Stimulated activated CD4-positive, alpha-beta T cell treated with anti-CD3 and anti-CD28 coated beads, Interleukin-1b, Interleukin-23, amount 100 ng/mL, for 4 hours (primary cell): ENCODE measurements around the gene NFKBIE.
A peak's percentile ranks its signal among the peaks of the same experiment; 100 is the strongest.

Source experiments
- DNase-seq, 2 donors: peaks; one replicate each; pipeline ENCODE4 v3.0.0-alpha.2; 2020; ENCODE audit warnings: low read depth in 2 of 2

The NFKBIE gene

DNA sequence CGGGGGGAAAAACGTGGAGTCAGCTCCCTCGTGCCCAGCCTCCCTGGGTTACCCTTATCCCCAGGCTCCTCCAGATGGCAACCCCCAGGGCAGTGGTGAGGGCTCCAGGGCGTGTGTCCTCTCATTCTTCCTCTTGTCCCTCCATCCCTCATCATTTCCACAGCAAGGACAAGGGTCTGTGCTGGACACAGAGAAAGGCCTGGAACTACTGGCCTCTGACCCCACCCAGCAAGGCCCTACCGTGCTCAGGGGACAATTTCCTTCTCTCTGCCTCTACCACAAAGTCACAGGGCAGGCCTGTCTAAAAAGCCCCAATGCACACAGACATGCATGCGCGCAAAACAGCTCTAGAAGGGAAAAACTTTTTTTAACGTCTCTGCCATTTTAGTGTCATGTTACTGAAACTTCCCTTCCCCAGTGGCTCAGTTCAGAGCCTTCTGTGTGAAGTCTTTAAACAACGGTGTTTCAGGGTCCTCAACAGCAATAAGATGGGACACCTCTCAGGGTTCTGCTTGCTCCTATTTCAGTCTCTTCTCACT lies 7.0 kb downstream of the NFKBIE start:
- no peak for DNase-seq

DNA sequence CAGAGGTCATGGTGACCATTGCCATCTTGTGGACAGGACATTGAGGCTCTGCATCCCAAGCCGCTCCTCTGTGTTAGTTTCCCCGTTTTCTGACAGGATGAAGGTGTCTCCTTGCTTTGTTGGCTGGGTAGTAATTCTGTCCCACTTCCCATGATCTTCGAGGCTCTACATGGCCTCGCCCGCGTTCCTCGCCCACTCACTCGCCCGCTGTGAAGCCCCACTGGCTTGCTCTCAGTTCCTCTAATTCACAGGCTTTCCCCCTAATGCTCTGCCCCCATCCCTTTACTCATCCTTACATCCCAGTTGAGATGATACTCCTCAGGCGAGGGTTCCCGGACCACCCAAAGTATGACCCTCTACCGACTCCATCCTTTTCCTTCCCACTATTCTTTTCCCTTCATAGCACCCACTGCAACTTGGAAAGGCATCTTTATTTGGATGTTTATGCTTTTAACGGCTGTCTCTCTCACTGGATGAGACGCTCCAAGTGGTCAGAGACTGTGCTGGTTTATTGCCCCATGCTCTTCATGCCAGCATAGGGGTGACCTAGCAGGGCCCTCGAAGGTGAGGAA lies 7.5 kb downstream of the NFKBIE start:
- no peak for DNase-seq

DNA sequence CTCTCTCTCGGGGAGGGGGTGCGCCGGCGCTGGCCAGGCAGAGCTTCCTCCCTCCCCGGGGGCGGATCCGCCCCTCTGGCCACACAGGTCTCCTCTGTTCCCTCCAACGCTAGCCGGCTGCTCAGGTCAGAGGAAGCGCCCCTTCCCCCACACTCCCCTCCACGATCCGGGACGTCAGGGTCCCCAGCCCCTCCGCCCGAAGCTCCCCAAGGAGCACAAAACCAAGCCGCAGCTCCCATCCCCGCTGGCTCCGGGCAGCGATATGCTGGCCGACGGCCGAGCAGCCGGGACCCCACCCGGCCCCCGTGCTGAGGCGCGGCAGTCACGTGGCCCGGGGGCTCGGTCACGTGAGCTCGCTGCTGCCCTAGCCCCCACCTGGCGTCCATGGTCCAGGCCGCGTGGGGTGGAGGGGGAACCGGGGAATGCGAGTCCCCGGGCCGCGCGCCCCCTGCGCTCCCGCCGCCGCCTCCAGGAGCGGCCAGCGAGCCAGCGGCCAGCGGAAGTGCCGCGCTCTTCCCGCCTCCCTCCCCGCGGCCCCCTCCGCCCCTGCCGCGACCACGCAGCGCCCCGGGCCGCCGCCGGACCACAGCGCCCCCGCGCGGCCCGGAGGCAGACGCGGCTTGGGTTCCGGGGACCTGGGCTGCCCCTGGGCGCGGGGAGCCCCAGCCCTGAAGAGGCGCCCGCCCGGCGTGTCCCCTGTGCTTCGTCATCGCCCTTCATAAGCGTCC lies 8.2 kb downstream of the NFKBIE start, which contains the start of gene SLC35B2:
TSS of gene SLC35B2 (minus strand) at position 504 of the 728 bp plus-strand sequence. CDS start at position 386, 118 bp downstream.
- DNase-seq, result peak in 1 of 2 donors; percentile 64

DNA sequence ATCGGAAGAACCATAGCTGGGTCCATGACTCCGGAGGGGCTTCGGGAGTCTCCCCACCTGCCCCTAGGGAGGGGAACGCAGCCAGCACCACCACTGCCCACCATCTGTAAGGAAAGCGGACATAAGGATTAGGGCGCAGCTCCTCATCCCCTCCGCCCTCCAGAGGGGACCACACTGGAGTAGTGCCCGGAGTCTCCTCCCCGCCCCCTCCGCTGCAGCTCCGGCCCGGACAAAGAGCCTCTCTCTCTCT lies 8.7 kb downstream of the NFKBIE start:
- no peak for DNase-seq

DNA sequence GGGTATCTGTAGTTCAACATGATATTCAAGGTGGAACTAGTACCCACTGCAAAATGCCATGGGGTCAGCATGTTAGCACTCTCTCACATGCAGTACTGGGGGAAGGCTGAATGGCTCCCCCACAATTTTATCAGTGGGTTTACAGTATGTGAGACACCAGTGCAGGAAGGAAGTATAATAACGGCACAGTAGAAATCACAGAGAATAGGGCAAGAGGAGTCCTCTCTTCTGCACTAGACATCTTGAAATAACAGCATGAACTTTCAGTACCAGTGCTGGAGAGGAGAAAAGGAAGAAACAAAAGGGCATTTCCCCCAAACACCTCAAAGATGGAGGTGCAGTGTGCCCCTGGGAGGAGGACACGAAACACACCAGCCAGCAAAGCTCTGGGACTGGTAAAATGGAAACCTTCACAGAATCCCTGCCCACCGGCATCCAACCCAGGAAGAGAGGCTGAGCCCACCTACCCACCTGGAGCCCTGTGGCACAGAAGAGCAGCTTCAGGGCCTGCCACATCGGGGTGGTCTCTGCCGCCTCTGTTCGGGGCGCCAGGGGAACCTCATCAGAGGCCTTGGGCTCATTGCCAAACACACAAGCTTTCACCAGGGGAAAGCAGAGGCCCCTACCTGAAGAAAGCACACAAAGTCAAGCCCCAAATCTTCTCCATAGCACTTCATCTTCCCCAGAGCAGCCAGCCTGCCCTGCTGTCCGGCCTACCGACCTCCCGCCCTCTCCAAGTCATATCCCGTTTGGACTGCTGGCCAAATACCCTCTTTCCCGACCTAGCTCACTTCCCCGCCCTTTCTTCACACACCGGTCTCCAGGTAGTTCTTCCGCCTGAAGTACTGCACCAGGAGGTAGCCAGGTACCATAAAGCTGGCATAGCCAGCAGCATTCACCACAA lies 9.2 kb downstream of the NFKBIE start:
- DNase-seq, result no peak

DNA sequence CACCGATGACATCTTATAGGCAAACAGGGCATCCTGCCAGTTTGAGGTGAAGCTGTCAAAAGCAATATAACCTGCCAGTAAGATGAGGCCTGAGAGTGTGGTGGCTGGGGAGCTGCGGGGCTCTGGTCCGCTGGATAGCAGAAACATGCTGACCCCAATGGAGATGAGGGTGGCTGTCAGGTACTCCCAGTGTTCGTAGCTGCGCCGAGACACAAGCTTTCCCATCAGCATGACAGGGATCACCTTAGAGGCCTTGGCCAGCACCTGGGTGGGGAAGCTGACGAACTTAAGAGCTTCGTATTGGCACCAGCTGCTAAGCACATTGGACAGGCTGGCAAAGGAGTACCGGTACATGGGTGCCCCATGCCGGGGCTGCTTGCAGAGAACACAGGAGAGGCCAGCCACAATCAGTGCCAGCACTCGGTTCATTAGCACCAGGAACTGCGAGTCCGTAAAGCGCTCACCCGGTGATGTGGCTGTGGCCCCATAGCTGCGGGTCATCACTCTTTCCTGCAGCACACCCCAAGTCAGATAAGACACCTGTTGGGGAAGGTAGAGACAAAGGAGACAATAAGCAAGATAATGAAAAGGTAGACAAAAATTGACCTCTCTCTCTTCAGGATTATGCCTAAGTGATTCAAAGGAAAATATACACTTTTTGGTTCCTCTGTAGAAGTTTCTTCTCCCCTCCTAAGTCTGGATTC lies 10.1 kb downstream of the NFKBIE start:
- DNase-seq, result no peak

DNA sequence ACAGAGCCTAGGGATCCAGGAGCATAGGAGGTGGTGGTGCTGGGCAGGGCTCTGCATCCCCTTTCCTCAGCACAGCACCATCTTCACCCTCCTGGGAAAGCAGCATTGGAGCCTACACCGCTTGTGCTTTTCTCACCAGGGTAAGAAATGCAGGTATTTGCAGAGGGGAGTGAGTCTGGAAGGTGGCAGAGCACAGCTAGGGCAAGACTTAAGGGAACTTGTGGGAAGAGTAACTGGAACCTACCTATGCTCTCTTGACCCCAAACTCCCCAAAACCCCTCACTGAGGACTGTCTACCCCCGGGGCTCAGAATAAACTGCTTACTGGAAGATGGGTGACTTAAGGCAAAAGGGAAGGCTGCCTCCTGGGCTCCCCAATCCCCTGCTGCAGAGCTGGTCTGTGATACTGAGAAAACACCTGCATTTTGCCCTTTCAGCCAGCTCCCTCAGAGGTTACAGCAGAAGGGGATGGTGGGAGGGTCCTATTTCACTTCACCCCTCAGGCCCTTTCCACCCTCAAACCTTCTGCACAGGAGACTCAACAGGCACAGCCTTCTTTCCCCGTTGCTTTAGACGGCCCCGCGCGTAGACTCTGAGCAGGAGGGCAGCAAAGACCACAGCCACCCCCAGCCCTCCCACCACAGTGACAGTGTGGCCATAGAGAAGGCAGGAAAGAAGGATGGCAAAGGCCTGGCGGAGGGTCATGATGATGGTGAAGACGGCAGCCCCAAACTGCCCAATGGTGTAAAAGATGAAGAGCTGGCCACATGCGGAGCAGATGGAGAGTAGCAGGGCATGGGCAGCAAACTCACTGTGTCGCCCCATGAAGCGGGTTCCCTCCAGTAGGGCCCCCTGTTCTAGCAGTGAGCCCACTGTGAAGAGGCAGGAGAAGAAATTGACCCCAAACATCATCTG lies 10.9 kb downstream of the NFKBIE start:
- no peak for DNase-seq

DNA sequence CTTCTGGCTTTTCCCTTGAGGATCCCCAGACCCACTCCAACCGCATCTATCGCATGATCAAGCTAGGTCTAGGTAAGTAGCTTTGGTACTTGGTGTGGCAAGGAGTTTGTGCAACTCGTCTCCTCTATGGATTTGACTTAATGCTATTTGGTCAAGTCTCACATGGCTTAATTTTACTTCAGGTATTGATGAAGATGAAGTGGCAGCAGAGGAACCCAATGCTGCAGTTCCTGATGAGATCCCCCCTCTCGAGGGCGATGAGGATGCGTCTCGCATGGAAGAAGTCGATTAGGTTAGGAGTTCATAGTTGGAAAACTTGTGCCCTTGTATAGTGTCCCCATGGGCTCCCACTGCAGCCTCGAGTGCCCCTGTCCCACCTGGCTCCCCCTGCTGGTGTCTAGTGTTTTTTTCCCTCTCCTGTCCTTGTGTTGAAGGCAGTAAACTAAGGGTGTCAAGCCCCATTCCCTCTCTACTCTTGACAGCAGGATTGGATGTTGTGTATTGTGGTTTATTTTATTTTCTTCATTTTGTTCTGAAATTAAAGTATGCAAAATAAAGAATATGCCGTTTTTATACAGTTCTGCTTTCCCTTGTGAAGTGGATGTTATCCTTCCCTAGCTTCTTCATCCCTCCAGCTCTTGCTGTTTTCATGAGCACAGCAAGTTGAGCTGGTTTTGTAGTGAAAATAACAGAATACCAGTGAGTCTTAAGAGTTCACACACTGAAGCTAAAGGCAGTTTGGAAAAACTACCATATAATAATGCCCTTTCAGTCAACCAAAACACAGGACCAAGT lies 11.8 kb downstream of the NFKBIE start:
- DNase-seq, result no peak

DNA sequence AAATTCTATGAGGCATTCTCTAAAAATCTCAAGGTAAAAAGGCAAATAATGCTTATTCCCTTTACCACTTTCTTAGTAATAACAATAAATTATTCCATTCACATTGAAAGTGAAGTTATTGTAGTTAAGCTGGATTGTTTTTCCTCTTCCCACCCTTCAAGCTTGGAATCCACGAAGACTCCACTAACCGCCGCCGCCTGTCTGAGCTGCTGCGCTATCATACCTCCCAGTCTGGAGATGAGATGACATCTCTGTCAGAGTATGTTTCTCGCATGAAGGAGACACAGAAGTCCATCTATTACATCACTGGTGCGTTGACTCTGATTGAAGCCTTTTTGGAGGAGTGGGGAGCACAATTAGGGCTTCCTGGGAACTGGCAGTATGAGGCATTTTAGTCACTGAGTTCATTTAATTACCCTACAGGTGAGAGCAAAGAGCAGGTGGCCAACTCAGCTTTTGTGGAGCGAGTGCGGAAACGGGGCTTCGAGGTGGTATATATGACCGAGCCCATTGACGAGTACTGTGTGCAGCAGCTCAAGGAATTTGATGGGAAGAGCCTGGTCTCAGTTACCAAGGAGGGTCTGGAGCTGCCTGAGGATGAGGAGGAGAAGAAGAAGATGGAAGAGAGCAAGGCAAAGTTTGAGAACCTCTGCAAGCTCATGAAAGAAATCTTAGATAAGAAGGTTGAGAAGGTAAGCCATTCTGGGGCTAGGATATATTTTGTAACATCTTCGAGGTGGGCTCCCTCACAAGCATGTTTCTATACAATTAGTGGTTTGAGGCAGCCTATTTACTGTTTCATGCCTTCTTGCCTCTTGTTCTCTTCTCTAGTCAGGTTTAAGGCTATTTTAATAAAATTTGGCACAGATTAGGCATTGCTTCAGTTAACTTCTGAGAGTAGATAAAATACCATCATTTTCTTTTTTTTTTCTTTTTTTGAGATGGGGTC lies 13.5 kb downstream of the NFKBIE start:
- DNase-seq, result no peak

DNA sequence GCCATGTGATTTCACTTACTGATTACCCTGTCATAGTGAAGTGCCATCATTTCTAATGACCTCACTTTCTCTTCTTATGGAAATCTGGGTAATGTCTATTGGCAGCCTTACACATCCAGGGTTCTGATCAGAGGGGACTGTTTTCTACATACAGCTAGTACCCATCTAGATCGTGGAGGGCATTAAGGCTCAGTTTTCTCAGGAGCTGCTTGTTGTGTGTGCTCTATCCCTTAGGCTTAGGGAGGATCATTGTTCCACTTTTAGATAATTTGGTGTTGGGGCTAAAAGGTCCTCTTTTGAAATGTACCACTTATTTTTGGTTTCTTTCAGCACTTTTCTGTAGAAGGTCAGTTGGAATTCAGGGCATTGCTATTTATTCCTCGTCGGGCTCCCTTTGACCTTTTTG lies 14.6 kb downstream of the NFKBIE start:
- no peak for DNase-seq

DNA sequence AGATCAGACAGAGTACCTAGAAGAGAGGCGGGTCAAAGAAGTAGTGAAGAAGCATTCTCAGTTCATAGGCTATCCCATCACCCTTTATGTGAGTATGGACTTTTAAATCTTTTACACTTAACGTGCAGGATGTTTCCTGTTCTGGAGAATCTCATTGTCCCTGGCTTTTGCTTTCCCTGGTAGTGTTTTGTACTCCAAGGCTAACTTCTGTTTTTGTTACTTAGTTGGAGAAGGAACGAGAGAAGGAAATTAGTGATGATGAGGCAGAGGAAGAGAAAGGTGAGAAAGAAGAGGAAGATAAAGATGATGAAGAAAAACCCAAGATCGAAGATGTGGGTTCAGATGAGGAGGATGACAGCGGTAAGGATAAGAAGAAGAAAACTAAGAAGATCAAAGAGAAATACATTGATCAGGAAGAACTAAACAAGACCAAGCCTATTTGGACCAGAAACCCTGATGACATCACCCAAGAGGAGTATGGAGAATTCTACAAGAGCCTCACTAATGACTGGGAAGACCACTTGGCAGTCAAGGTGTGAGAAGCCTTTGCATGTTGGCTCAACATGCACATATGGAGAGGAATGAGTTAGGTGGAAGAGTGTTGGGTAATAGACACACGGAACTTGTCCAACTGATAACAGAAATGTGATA lies 15.2 kb downstream of the NFKBIE start:
- no peak for DNase-seq

DNA sequence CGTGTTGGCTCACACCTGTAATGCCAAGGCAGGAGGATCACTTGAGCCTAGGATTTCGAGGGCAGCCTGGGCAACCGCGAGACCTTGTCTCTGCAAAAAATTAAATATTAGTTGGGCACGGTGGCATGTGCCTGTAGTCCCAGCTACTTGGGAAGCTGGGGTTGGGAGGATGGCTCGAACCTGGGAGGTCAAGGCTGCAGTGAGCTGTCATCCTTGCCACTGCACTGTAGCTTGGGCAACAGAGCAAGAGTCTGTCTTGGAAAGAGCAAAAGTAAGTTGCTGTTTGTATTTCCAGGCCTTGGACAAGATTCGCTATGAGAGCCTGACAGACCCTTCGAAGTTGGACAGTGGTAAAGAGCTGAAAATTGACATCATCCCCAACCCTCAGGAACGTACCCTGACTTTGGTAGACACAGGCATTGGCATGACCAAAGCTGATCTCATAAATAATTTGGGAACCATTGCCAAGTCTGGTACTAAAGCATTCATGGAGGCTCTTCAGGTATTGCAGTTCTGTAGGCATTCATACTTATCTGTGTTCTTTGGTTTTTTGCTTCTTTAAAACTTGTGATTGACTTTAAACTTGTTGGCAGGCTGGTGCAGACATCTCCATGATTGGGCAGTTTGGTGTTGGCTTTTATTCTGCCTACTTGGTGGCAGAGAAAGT lies 16.1 kb downstream of the NFKBIE start:
- no peak for DNase-seq

DNA sequence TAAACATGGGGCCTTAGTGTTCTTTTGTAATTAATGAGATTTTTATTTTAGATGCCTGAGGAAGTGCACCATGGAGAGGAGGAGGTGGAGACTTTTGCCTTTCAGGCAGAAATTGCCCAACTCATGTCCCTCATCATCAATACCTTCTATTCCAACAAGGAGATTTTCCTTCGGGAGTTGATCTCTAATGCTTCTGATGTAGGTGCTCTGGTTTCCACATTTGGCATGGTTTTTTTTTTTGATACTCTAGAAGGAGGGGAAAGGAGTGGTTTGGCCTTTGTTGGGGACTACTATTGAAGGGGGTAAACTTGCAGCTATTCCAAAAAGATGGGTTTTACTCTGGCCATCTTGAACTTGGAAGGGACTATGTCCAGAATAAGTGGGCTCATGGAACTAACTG lies 16.8 kb downstream of the NFKBIE start:
- DNase-seq, result no peak

DNA sequence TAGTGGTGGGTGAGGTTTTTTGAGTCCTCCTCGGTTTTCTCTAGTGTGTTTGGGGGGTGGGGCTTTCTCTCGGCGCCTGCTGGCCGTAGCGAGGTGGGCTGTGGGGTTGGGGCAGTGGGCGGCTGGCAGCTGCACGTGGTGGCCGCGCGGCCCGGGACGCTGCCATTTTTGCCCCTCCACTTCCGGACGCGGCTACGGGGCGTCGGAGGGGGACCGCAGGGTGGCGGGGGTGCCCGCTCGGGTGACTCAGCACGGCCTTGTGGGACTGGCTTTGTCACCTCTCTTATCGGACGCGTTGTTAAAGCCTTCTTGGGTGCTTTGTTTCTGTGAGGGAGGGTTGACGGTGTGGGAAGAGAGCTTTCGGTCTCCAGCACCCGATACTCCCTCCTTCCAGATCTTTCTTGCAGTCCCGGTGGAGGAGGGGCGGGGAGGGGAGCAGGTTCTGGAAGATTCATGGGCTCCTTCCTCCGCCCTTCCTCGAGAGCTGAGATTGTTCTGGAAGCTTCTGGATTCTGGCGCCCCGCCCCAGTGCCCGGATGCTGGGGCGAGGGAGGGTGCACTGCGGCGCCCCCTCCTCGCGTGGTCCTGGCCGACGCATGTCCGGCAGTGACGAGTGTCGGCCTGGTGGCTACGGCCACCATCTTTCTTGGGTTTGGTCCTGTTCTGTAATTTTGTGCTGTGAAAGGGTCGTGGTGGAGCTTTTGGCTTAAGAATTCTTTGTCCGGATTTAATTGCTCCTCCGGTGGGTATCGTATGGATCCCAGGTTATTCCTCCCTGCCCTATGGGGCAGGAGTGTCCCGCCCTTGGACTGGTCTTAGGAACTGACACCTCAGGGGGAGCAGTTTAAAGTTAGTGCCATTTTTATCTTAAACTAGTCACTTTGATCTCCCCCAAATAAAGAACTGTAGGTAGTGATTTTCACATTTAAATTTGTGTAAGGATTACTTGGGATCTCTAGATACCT lies 17.7 kb downstream of the NFKBIE start:
- peak; percentile 82 to 89 for DNase-seq

DNA sequence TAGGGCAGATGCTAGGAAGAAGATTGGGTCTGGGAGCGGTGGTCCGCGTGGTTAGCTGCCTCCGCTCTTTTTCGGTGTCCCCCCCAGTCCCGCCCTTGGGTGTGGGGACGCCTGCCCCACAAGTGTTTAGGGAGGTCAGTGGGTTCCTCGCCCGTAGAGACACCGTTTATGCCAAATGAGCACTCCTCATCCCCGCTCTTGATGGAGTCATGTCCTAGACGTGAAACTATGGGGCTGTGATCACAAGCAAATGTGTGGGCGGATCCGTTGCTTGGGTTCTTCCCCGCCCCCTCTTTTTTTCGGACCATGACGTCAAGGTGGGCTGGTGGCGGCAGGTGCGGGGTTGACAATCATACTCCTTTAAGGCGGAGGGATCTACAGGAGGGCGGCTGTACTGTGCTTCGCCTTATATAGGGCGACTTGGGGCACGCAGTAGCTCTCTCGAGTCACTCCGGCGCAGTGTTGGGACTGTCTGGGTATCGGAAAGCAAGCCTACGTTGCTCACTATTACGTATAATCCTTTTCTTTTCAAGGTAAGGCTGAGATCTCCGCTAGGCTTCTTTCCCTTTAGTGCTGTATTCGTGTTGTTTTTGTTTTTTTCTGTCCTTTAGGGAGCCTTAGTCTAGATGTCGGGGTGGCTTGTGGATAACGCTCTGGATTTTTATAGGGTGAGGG lies 18.6 kb downstream of the NFKBIE start, which contains the start of gene HSP90AB1:
TSS of gene HSP90AB1 (plus strand) at position 439 of the 675 bp plus-strand sequence. CDS start 1,529 bp downstream, outside the sequence.
- DNase-seq, result peak; percentile 83 to 96
